Measurements from ENCODE around the gene SIGLEC14.
A peak's percentile ranks its signal among the peaks of the same experiment; 100 is the strongest.

SIGLEC14 gene

GRCh38 chr19:51621178-51621577 is 25.4 kb downstream of the SIGLEC14 start:
- no peak for DNase-seq (ENCODE audit: low read depth in 2 of 2)

GRCh38 chr19:51615991-51616390 is 30.6 kb downstream of the SIGLEC14 start:
- no peak for DNase-seq (ENCODE audit: low read depth in 2 of 2)

- no peak for DNase-seq (ENCODE audit: low read depth in 2 of 2)
These were observed 31.8 kb downstream of the SIGLEC14 start for GRCh38 chr19:51614789-51615188.

GRCh38 chr19:51610576-51610975 is 36.0 kb downstream of the SIGLEC14 start:
- no peak for DNase-seq (ENCODE audit: low read depth in 2 of 2)

GRCh38 chr19:51607920-51608562 is 38.6 kb downstream of the SIGLEC14 start:
- DNase-seq (ENCODE audit: low read depth in 2 of 2), result peak; percentile 31 to 32

- DNase-seq (ENCODE audit: low read depth in 2 of 2), result no peak
These were observed 39.5 kb downstream of the SIGLEC14 start for GRCh38 chr19:51607077-51607476.

- no peak for DNase-seq (ENCODE audit: low read depth in 2 of 2)
These were observed 44.3 kb downstream of the SIGLEC14 start for GRCh38 chr19:51602189-51602854.

GRCh38 chr19:51600940-51601580 is 45.6 kb downstream of the SIGLEC14 start:
- no peak for DNase-seq (ENCODE audit: low read depth in 2 of 2)

GRCh38 chr19:51599084-51599483 is 47.5 kb downstream of the SIGLEC14 start:
- DNase-seq (ENCODE audit: low read depth in 2 of 2), result no peak

- no peak for DNase-seq (ENCODE audit: low read depth in 2 of 2)
These were observed 48.3 kb downstream of the SIGLEC14 start for GRCh38 chr19:51598159-51598915.

GRCh38 chr19:51595190-51596175 is 51.1 kb downstream of the SIGLEC14 start:
- no peak for DNase-seq (ENCODE audit: low read depth in 2 of 2)

GRCh38 chr19:51594774-51595109 is 51.9 kb downstream of the SIGLEC14 start:
- no peak for DNase-seq (ENCODE audit: low read depth in 2 of 2)

- DNase-seq (ENCODE audit: low read depth in 2 of 2), result peak; percentile 91 to 93
These were observed 52.5 kb downstream of the SIGLEC14 start for GRCh38 chr19:51593969-51594773.

GRCh38 chr19:51593138-51593890 is 53.3 kb downstream of the SIGLEC14 start:
- no peak for DNase-seq (ENCODE audit: low read depth in 2 of 2)

Data from fibroblast of skin of left quadriceps (primary cell).